Measurements from ENCODE around the gene KATNA1.
"Not testable (repeated sequence)": the region's sequence is repeated elsewhere in the genome, so short reads cannot be mapped to it uniquely, and the experiment has no call there.

KATNA1 gene

GRCh38 chr6:149648148-149649145, at the start of gene KATNA1:
Gene KATNA1, minus strand, starts transcription at chr6:149648714. Its CDS starts 10,167 bp downstream, at chr6:149638547.
- peak; percentile 84 for DNase-seq

GRCh38 chr6:149698175-149698574, 49.7 kb upstream of the KATNA1 start:
- no peak for DNase-seq

- no peak for DNase-seq
These were observed 48.4 kb upstream of the KATNA1 start for GRCh38 chr6:149696901-149697300.

GRCh38 chr6:149694921-149695320, 46.4 kb upstream of the KATNA1 start:
- DNase-seq: no peak

- no peak for DNase-seq
These were observed 42.7 kb upstream of the KATNA1 start for GRCh38 chr6:149691201-149691600.

GRCh38 chr6:149686230-149686629, 37.7 kb upstream of the KATNA1 start:
- no peak for DNase-seq

GRCh38 chr6:149683256-149683859, 34.8 kb upstream of the KATNA1 start:
- DNase-seq: no peak

- DNase-seq: not testable (repeated sequence)
These were observed 33.3 kb upstream of the KATNA1 start for GRCh38 chr6:149681845-149682244.

- DNase-seq: no peak
These were observed 32.7 kb upstream of the KATNA1 start for GRCh38 chr6:149681209-149681608.

- DNase-seq: no peak
These were observed 32.0 kb upstream of the KATNA1 start for GRCh38 chr6:149680503-149680902.

- DNase-seq: not testable (repeated sequence)
These were observed 23.8 kb upstream of the KATNA1 start for GRCh38 chr6:149672265-149672664.

GRCh38 chr6:149660028-149660427, 11.5 kb upstream of the KATNA1 start:
- no peak for DNase-seq

- DNase-seq: no peak
These were observed 8.9 kb upstream of the KATNA1 start for GRCh38 chr6:149657441-149657840.

- no peak for DNase-seq
These were observed 2.5 kb upstream of the KATNA1 start for GRCh38 chr6:149651056-149651455.

- no peak for DNase-seq
These were observed 1.9 kb downstream of the KATNA1 start for GRCh38 chr6:149646599-149646998.

- no peak for DNase-seq
These were observed 5.5 kb downstream of the KATNA1 start for GRCh38 chr6:149642829-149643580.

GRCh38 chr6:149636124-149636523, 12.4 kb downstream of the KATNA1 start:
- DNase-seq: no peak

GRCh38 chr6:149634315-149634714, 14.2 kb downstream of the KATNA1 start:
- no peak for DNase-seq

GRCh38 chr6:149628875-149629510, 19.5 kb downstream of the KATNA1 start:
- no peak for DNase-seq

- no peak for DNase-seq
These were observed 20.8 kb downstream of the KATNA1 start for GRCh38 chr6:149627672-149628071.

GRCh38 chr6:149615805-149616204, 32.7 kb downstream of the KATNA1 start:
- DNase-seq: no peak

- DNase-seq: no peak
These were observed 34.2 kb downstream of the KATNA1 start for GRCh38 chr6:149614337-149614736.

Data from CD4-positive, alpha-beta T cell treated with Interleukin-4 for 4 hours (primary cell).